ENCODE data around the gene SEMA3C. TPM values are rescaled to one million over a fixed set of nuclear protein-coding genes. Genes with fewer than 3 reads are reported as not detected.

Gene SEMA3C
- total RNA-seq, 1 donor from 2014 or later, result 0.26 TPM

- no peak for DNase-seq (ENCODE audit: low spot score)
- Mint-ChIP-seq H3K9me3 (ENCODE audit: unreplicated experiment) (no peaks in the 10 kb centered on the region), H3K27ac (ENCODE audit: unreplicated experiment) (no peak overlapping the region), H3K4me1 (ENCODE audit: unreplicated experiment) (no peaks in the 10 kb centered on the region), H3K4me3 (ENCODE audit: unreplicated experiment) (no peak overlapping the region), H3K27me3 (ENCODE audit: unreplicated experiment) (no peaks in the 10 kb centered on the region), H3K36me3 (ENCODE audit: low read depth, unreplicated experiment) (no peaks in the 10 kb centered on the region)
- TF ChIP-seq, protein P1, sequence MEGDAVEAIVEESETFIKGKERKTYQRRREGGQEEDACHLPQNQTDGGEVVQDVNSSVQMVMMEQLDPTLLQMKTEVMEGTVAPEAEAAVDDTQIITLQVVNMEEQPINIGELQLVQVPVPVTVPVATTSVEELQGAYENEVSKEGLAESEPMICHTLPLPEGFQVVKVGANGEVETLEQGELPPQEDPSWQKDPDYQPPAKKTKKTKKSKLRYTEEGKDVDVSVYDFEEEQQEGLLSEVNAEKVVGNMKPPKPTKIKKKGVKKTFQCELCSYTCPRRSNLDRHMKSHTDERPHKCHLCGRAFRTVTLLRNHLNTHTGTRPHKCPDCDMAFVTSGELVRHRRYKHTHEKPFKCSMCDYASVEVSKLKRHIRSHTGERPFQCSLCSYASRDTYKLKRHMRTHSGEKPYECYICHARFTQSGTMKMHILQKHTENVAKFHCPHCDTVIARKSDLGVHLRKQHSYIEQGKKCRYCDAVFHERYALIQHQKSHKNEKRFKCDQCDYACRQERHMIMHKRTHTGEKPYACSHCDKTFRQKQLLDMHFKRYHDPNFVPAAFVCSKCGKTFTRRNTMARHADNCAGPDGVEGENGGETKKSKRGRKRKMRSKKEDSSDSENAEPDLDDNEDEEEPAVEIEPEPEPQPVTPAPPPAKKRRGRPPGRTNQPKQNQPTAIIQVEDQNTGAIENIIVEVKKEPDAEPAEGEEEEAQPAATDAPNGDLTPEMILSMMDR (IDR thresholded peaks at IDR 0.05; ENCODE audit: unreplicated experiment), result no peak
Observed at GRCh38 chr7:80802527-80802926, 116.3 kb downstream of the SEMA3C start.

DNA sequence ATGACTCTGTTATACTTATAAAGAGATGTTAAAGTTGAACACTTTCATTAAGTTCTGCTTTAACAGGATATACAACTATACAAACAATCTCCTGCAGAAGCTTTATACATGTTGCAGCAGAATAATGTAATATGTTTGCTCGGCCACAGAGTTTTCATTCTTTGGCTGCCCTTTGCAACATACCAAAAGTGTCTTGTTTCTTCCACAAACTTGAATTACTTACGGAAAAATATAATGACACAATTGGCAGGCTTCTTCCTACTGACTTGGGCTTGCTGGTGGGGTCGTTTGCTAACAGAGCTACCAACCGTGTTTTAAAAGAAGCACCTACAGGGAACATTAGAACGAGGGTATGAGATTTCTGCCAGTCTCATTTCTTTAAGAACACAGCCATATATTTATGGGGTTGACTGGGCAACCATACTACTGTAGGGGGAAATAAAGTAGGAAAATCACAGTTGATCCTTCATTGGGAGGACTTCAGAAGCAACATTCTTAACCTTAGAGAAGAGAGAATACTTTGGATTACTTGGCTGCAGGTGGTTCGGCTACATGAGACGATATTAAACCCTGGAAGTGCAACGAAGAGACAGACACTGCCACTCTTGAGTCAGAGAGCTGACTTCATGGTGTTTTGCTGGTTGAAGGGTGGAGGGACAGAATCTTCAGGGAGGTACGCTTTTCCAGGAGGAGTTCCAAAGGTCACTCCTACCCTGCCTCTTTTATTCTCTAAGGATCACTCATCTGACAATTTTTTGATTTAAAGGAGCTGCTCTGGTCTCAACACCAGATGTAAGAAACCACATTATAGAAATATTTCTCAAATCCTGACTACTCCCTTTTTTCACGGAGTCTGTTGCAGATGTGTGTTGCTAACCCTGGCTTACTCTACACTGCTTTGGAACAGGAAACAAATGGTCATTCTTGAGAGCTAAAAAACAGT is 123.9 kb downstream of the SEMA3C start:
- no peaks in the 10 kb centered on the region for H3K4me1 Mint-ChIP-seq (ENCODE audit: unreplicated experiment)
- TF ChIP-seq, protein P1 (IDR thresholded peaks at IDR 0.05; ENCODE audit: unreplicated experiment), result no peak
- no peak overlapping the region for H3K4me3 Mint-ChIP-seq (ENCODE audit: unreplicated experiment)
- H3K27me3 Mint-ChIP-seq (ENCODE audit: unreplicated experiment), result no peaks in the 10 kb centered on the region
- DNase-seq (ENCODE audit: low spot score), result no peak
- no peaks in the 10 kb centered on the region for H3K9me3 Mint-ChIP-seq (ENCODE audit: unreplicated experiment)
- H3K27ac Mint-ChIP-seq (ENCODE audit: unreplicated experiment), result no peak overlapping the region
- H3K36me3 Mint-ChIP-seq (ENCODE audit: low read depth, unreplicated experiment), result no peaks in the 10 kb centered on the region

- Mint-ChIP-seq H3K4me3 (ENCODE audit: unreplicated experiment) (no peak overlapping the region), H3K27me3 (ENCODE audit: unreplicated experiment) (no peaks in the 10 kb centered on the region), H3K4me1 (ENCODE audit: unreplicated experiment) (no peaks in the 10 kb centered on the region), H3K36me3 (ENCODE audit: low read depth, unreplicated experiment) (no peaks in the 10 kb centered on the region), H3K9me3 (ENCODE audit: unreplicated experiment) (no peaks in the 10 kb centered on the region), H3K27ac (ENCODE audit: unreplicated experiment) (no peak overlapping the region)
- DNase-seq (ENCODE audit: low spot score), result no peak
- TF ChIP-seq, protein P1 (IDR thresholded peaks at IDR 0.05; ENCODE audit: unreplicated experiment), result no peak
Observed at GRCh38 chr7:80791509-80791929, 127.3 kb downstream of the SEMA3C start.

GRCh38 chr7:80790877-80791276 is 128.0 kb downstream of the SEMA3C start:
- Mint-ChIP-seq H3K9me3 (ENCODE audit: unreplicated experiment) (no peaks in the 10 kb centered on the region), H3K4me1 (ENCODE audit: unreplicated experiment) (no peaks in the 10 kb centered on the region), H3K36me3 (ENCODE audit: low read depth, unreplicated experiment) (no peaks in the 10 kb centered on the region), H3K27me3 (ENCODE audit: unreplicated experiment) (no peaks in the 10 kb centered on the region), H3K4me3 (ENCODE audit: unreplicated experiment) (no peak overlapping the region), H3K27ac (ENCODE audit: unreplicated experiment) (no peak overlapping the region)
- TF ChIP-seq, protein P1 (IDR thresholded peaks at IDR 0.05; ENCODE audit: unreplicated experiment), result no peak
- no peak for DNase-seq (ENCODE audit: low spot score)

DNA sequence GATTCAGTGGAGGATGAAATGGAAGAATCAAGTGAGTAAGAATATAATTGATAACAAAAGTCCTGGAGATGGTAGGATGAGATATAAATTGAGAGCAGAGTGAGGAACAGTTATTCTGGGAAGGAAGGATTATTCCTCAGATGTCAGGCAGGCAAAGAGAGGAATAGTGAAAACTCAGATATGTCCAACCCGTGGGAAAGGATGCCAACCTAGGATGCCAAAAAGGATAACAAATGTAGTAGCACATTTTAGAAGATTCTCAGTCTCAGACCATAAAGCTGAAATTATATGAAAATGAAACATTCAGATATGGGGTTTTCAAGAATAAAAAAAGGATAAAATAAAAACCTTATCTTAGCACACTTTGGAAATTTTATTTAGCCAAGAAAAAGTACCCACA is 131.1 kb downstream of the SEMA3C start:
- Mint-ChIP-seq H3K36me3 (ENCODE audit: low read depth, unreplicated experiment) (no peaks in the 10 kb centered on the region), H3K9me3 (ENCODE audit: unreplicated experiment) (no peaks in the 10 kb centered on the region), H3K4me3 (ENCODE audit: unreplicated experiment) (no peak overlapping the region), H3K27ac (ENCODE audit: unreplicated experiment) (no peak overlapping the region), H3K27me3 (ENCODE audit: unreplicated experiment) (no peaks in the 10 kb centered on the region), H3K4me1 (ENCODE audit: unreplicated experiment) (no peaks in the 10 kb centered on the region)
- no peak for DNase-seq (ENCODE audit: low spot score)
- TF ChIP-seq, protein P1 (IDR thresholded peaks at IDR 0.05; ENCODE audit: unreplicated experiment), result no peak
